HepG2 (cell line): ENCODE results near the gene LATS1. TPM values are rescaled to one million over a fixed set of nuclear protein-coding genes. Genes with fewer than 3 reads are reported as not detected.

Source experiments
- FOXO1 ChIP-seq: sonication (generic); formaldehyde crosslinking; IDR thresholded peaks from 2 replicates; pipeline ENCODE4 v1.4.0; 2020; ENCODE audit warnings: missing genetic modification reagents
- HOXA5 ChIP-seq: sonication (generic); formaldehyde crosslinking; IDR thresholded peaks from 2 replicates; pipeline ENCODE4 v1.4.0; 2020; ENCODE audit warnings: missing genetic modification reagents
- ISL2 ChIP-seq: sonication (generic); formaldehyde crosslinking; IDR thresholded peaks from 2 replicates; pipeline ENCODE4 v1.5.0; 2020; ENCODE audit warnings: missing genetic modification reagents
- KLF6 ChIP-seq: IDR thresholded peaks from 2 replicates; pipeline ENCODE4 v1.8.0; 2016; ENCODE audit warnings: missing biosample characterization, missing genetic modification reagents
- NPAS2 ChIP-seq: sonication (generic); formaldehyde crosslinking; IDR thresholded peaks from 2 replicates; pipeline ENCODE4 v1.8.0; 2022; ENCODE audit warnings: mild to moderate bottlenecking, missing genetic modification reagents, borderline replicate concordance
- RELA ChIP-seq: sonication (generic); formaldehyde crosslinking; IDR thresholded peaks from 2 replicates; pipeline ENCODE4 v1.4.0; 2020; ENCODE audit warnings: missing genetic modification reagents
- RFXAP ChIP-seq: sonication (generic); formaldehyde crosslinking; IDR thresholded peaks from 2 replicates; pipeline ENCODE4 v1.4.0; 2020; ENCODE audit warnings: missing genetic modification reagents, borderline replicate concordance
- TBX3 ChIP-seq: fragments of 450-650 bp; IDR thresholded peaks from 2 replicates; pipeline ENCODE4 v1.6.1; 2017; ENCODE audit warnings: antibody characterized with exemption, mild to moderate bottlenecking, inconsistent platforms, borderline replicate concordance
- TFAP4 ChIP-seq: sonication (generic); IDR thresholded peaks from 2 replicates; pipeline ENCODE4 v1.6.1; 2016; ENCODE audit warnings: low read depth, borderline replicate concordance
- ZFY ChIP-seq: sonication (generic); formaldehyde crosslinking; IDR thresholded peaks from 2 replicates; pipeline ENCODE4 v1.4.0; 2020; ENCODE audit warnings: missing genetic modification reagents
- ZIK1 ChIP-seq: sonication (generic); formaldehyde crosslinking; IDR thresholded peaks from 2 replicates; pipeline ENCODE4 v1.5.0; 2020; ENCODE audit warnings: mild to moderate bottlenecking, low read depth, missing genetic modification reagents, borderline replicate concordance
- ZKSCAN8 ChIP-seq: IDR thresholded peaks from 2 replicates; pipeline ENCODE4 v1.6.1; 2016; ENCODE audit warnings: borderline replicate concordance, missing genetic modification reagents, missing compliant biosample characterization
- ZNF235 ChIP-seq: sonication (generic); formaldehyde crosslinking; IDR thresholded peaks from 2 replicates; pipeline ENCODE4 v1.8.1; 2023; ENCODE audit warnings: mild to moderate bottlenecking, missing genetic modification reagents, borderline replicate concordance
- ZNF431 ChIP-seq: sonication (generic); formaldehyde crosslinking; IDR thresholded peaks from 2 replicates; pipeline ENCODE4 v1.9.0; 2022; ENCODE audit warnings: missing genetic modification reagents, low read depth, mild to moderate bottlenecking, borderline replicate concordance
- ZNF441 ChIP-seq: sonication (generic); formaldehyde crosslinking; IDR thresholded peaks from 2 replicates; pipeline ENCODE4 v1.7.0; 2021; ENCODE audit warnings: missing genetic modification reagents, borderline replicate concordance
- ZNF589 ChIP-seq: sonication (generic); formaldehyde crosslinking; conservative IDR thresholded peaks from 2 replicates; pipeline ENCODE4 v1.8.0; 2022; ENCODE audit warnings: mild to moderate bottlenecking, moderate library complexity, missing genetic modification reagents
- ZNF614 ChIP-seq: IDR thresholded peaks from 2 replicates; pipeline ENCODE4 v1.6.1; 2018; ENCODE audit warnings: missing biosample characterization, missing genetic modification reagents, inconsistent platforms, borderline replicate concordance
- ZNF678 ChIP-seq: sonication (generic); formaldehyde crosslinking; IDR thresholded peaks from 2 replicates; pipeline ENCODE4 v1.4.0; 2020; ENCODE audit warnings: mild to moderate bottlenecking, missing genetic modification reagents
- ZNF773 ChIP-seq: sonication (generic); formaldehyde crosslinking; IDR thresholded peaks from 2 replicates; pipeline ENCODE4 v1.4.0; 2020; ENCODE audit warnings: missing genetic modification reagents, borderline replicate concordance
- ZNF850 ChIP-seq: sonication (generic); formaldehyde crosslinking; conservative IDR thresholded peaks from 2 replicates; pipeline ENCODE4 v1.9.0; 2021; ENCODE audit warnings: mild to moderate bottlenecking, missing genetic modification reagents
- polyA plus RNA-seq, 8 experiments: library from polyadenylated mRNA; depleted of rRNA in 3 of 8; stranded (reverse) in 7 of 8; unstranded in 1 of 8; fragments of >200 nt; fragmentation: Illumina TruSeq in 4 of 8; extraction: Trizol in 4 of 8; gene quantifications; 2 replicates each; pipeline versions ENCODE4 v1.2.1 to v1.2.3, GENCODE V29; 2011 to 2016; ENCODE audit warnings: low read depth in 4 of 8, missing spikeins in 1 of 8, mixed read lengths in 1 of 8; ENCODE audit not compliant: insufficient read depth in 1 of 8
- total RNA-seq, 5 experiments: library from RNA; depleted of rRNA; stranded (reverse); fragments of >200 nt; fragmentation: Illumina TruSeq; extraction: Trizol; gene quantifications; 2 replicates each; pipeline ENCODE4 v1.2.3, GENCODE V29; 2016; ENCODE audit warnings: low read depth in 1 of 5
- TF ChIP-seq, protein P1 (sequence below): sonication (generic); formaldehyde crosslinking; IDR thresholded peaks from 2 replicates; pipeline ENCODE4 v1.4.0; 2020; ENCODE audit warnings: missing genetic modification reagents
- TF ChIP-seq, protein P2 (sequence below): sonication (generic); formaldehyde crosslinking; IDR thresholded peaks from 2 replicates; pipeline ENCODE4 v1.4.0; 2020; ENCODE audit warnings: mild to moderate bottlenecking, missing genetic modification reagents, borderline replicate concordance

LATS1 gene
- total and polyA plus RNA-seq, 2 of the 13 experiments (the other 11 are each of a cell fraction or from before 2014, with no cell fraction given) = 9.9 to 12.6 TPM

- TF ChIP-seq TFAP4 (peak; percentile 49; the same call in 1 of the 2 replicates), ZIK1 (peak; percentile 96), ISL2 (CRISPR knock-in tag) (peak; percentile 55; the same call in 1 of the 2 replicates), ZNF614 (CRISPR knock-in tag) (peak; percentile 73; the same call in 1 of the 2 replicates), ZNF773 (CRISPR knock-in tag) (no peak), RELA (no peak), ZNF235 (CRISPR knock-in tag) (no peak; the same call in 1 of the 2 replicates), FOXO1 (peak; percentile 63; the same call in 1 of the 2 replicates), ZNF678 (peak; percentile 99), ZNF589 (CRISPR knock-in tag) (0 out of 2 replicates have a peak, but pooled peaks have one; percentile 74), ZFY (CRISPR knock-in tag) (peak; percentile 99), NPAS2 (CRISPR knock-in tag) (no peak), ZNF441 (peak; percentile 77; the same call in 1 of the 2 replicates), ZNF431 (CRISPR knock-in tag) (peak; percentile 84; the same call in 1 of the 2 replicates), ZNF850 (peak; percentile 78), TBX3 (no peak), ZKSCAN8 (0 out of 2 replicates have a peak, but pooled peaks have one; percentile 15), KLF6 (peak; percentile 79), RFXAP (no peak), HOXA5 (CRISPR knock-in tag) (peak; percentile 95)
- TF ChIP-seq, protein P1, sequence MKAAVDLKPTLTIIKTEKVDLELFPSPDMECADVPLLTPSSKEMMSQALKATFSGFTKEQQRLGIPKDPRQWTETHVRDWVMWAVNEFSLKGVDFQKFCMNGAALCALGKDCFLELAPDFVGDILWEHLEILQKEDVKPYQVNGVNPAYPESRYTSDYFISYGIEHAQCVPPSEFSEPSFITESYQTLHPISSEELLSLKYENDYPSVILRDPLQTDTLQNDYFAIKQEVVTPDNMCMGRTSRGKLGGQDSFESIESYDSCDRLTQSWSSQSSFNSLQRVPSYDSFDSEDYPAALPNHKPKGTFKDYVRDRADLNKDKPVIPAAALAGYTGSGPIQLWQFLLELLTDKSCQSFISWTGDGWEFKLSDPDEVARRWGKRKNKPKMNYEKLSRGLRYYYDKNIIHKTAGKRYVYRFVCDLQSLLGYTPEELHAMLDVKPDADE (CRISPR knock-in tag) = 0 out of 2 replicates have a peak, but pooled peaks have one; percentile 12
- TF ChIP-seq, protein P2, sequence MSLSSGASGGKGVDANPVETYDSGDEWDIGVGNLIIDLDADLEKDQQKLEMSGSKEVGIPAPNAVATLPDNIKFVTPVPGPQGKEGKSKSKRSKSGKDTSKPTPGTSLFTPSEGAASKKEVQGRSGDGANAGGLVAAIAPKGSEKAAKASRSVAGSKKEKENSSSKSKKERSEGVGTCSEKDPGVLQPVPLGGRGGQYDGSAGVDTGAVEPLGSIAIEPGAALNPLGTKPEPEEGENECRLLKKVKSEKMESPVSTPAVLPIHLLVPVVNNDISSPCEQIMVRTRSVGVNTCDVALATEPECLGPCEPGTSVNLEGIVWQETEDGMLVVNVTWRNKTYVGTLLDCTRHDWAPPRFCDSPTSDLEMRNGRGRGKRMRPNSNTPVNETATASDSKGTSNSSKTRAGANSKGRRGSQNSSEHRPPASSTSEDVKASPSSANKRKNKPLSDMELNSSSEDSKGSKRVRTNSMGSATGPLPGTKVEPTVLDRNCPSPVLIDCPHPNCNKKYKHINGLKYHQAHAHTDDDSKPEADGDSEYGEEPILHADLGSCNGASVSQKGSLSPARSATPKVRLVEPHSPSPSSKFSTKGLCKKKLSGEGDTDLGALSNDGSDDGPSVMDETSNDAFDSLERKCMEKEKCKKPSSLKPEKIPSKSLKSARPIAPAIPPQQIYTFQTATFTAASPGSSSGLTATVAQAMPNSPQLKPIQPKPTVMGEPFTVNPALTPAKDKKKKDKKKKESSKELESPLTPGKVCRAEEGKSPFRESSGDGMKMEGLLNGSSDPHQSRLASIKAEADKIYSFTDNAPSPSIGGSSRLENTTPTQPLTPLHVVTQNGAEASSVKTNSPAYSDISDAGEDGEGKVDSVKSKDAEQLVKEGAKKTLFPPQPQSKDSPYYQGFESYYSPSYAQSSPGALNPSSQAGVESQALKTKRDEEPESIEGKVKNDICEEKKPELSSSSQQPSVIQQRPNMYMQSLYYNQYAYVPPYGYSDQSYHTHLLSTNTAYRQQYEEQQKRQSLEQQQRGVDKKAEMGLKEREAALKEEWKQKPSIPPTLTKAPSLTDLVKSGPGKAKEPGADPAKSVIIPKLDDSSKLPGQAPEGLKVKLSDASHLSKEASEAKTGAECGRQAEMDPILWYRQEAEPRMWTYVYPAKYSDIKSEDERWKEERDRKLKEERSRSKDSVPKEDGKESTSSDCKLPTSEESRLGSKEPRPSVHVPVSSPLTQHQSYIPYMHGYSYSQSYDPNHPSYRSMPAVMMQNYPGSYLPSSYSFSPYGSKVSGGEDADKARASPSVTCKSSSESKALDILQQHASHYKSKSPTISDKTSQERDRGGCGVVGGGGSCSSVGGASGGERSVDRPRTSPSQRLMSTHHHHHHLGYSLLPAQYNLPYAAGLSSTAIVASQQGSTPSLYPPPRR = peak; percentile 76
Observed at GRCh38 chr6:149717588-149718458, at the start of gene LATS1 (continued).
